Renal cortical epithelial cell (primary cell): Measurements from ENCODE around the gene ZNF428. TPM values are rescaled to one million over a fixed set of nuclear protein-coding genes. Genes with fewer than 3 reads are reported as not detected.
"Not testable (repeated sequence)": the region's sequence is repeated elsewhere in the genome, so short reads cannot be mapped to it uniquely, and the experiment has no call there.

Source experiments
- DNase-seq: peaks from one replicate; pipeline ENCODE4 v3.0.0-alpha.2; 2011; ENCODE audit warnings: low read depth
- total RNA-seq: library from RNA; depleted of rRNA; stranded (reverse); fragments of >200 nt; gene quantifications from 2 replicates; pipeline ENCODE4 v1.2.3, GENCODE V29; 2014

Gene ZNF428, protein sequence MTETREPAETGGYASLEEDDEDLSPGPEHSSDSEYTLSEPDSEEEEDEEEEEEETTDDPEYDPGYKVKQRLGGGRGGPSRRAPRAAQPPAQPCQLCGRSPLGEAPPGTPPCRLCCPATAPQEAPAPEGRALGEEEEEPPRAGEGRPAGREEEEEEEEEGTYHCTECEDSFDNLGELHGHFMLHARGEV
- 30.1 and 34.6 TPM in 2 replicates for total RNA-seq

- DNase-seq = peak; percentile 82
Measured at GRCh38 chr19:43619262-43620060, at the start of gene ZNF428. Gene ZNF428 (minus strand): TSS chr19:43619629. CDS start chr19:43614304, 5,325 bp downstream.

- DNase-seq = peak; percentile 98
Measured at GRCh38 chr19:43668406-43669109, 49.1 kb upstream of the ZNF428 start.

DNA sequence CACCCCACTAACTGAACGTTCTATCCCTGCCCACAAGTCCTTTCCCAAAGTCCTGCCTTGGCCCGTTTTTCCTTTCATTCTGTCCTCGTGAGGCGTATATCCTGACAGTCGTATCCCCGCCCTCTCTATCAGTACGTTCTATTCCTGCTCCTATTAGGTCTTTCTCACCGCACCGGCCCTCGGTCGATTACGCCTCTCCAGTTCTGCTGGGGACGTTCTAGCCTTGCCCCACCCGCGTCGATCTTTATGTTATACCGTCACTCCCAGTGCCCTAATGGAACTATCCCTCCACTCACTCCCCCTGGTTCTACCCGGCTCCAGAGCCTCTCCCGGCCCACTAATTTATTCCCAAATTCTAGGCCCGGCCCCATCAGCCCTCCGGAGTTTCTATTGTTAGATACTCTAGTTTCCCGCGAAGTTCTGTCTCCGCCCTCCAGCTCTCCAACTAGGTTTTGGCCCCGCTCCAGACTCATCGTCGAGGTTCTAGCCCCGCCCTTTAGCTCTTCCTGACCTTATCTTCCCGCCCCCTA lies 48.5 kb upstream of the ZNF428 start:
- peak; percentile 3 for DNase-seq

- DNase-seq = no peak
Measured at GRCh38 chr19:43667126-43667875, 47.9 kb upstream of the ZNF428 start.

- DNase-seq = no peak
Measured at GRCh38 chr19:43664018-43664417, 44.6 kb upstream of the ZNF428 start.

GRCh38 chr19:43662487-43662886 lies 43.1 kb upstream of the ZNF428 start:
- DNase-seq = peak; percentile 8

GRCh38 chr19:43660971-43661360 lies 41.5 kb upstream of the ZNF428 start:
- no peak for DNase-seq

GRCh38 chr19:43660301-43660970 lies 41.0 kb upstream of the ZNF428 start:
- no peak for DNase-seq

- no peak for DNase-seq
Measured at GRCh38 chr19:43658494-43658893, 39.1 kb upstream of the ZNF428 start.

DNA sequence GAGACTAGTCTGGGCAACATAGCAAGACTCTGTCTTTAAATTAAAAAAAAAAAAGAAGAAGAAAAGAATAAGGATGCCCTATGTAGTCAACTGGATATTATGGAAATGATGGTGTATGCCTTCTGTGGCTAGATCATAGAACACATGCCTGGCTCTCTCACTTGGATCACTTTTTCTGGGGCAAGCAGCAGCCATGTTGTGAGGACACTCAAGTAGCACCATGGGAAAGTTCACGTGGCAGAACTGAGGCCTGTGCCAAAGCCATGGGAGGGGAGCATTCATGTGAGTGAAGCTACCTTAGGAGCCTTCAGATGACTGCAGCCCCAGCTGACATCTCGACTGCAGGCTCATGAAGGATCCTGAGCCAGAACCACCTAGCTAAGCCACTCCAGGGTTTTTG lies 38.6 kb upstream of the ZNF428 start:
- no peak for DNase-seq

GRCh38 chr19:43656436-43656835 lies 37.0 kb upstream of the ZNF428 start:
- no peak for DNase-seq

DNA sequence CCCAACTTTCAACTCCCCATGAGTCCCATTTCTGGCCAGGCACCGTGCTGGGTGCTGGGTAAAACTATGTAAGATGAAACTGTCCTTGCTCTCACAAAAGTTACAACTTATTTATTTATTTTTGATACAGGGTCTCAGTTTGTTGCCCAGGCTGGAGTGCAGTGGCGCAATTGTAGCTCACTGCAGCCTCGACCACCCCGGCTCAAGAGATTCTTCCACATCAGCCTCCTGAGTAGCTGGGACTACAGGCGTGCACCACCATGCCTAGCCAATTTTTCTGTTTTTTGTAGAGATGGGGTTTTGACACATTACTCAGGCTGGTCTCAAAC lies 33.1 kb upstream of the ZNF428 start:
- no peak for DNase-seq

GRCh38 chr19:43651758-43652545 lies 32.5 kb upstream of the ZNF428 start:
- peak; percentile 65 for DNase-seq

- DNase-seq = not testable (repeated sequence)
Measured at GRCh38 chr19:43650276-43650675, 30.8 kb upstream of the ZNF428 start.

- DNase-seq = no peak
Measured at GRCh38 chr19:43649514-43649913, 30.1 kb upstream of the ZNF428 start.

- no peak for DNase-seq
Measured at GRCh38 chr19:43648633-43649032, 29.2 kb upstream of the ZNF428 start.

DNA sequence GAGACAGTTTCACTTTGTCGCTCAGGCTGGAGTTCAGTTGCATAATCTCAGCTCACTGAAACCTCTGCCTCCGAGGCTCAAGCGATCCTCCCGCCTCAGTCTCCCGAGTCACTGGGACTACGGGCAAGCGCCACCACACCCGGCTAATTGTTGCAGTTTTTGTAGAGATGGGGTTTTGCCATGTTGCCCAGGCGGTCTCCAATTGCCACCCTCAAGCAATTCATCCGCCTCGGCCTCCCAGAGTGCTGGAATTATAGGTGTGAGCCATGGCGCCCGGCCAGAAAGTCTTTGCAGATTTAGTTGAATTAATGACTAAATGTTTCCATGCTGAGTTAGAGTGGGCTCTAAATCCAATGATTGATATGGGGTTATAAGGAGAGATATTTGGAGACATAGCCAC lies 24.8 kb upstream of the ZNF428 start:
- no peak for DNase-seq

GRCh38 chr19:43643326-43643725 lies 23.9 kb upstream of the ZNF428 start:
- DNase-seq = no peak

DNA sequence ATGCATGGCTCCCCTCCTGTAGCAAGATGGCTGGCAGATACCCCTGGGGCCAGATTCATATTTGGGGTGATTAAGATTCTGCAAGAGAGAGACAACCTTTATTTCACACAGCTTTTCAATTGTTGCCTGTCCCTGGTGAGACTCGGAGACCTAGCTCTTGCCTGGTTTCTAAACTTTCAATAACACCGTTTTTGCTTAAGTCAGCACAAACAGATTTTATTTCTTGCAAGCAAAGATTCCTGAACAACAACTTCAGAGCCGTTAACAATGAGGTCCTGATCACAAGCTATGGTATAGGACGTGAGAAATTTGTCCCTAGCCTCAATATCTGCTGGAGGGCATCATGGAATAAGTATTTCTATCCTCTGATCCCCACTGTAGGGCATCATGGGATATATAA lies 23.1 kb upstream of the ZNF428 start:
- DNase-seq = no peak

- no peak for DNase-seq
Measured at GRCh38 chr19:43641333-43641732, 21.9 kb upstream of the ZNF428 start.

GRCh38 chr19:43640424-43640757 lies 21.0 kb upstream of the ZNF428 start:
- no peak for DNase-seq
